Thyroid gland (tissue), 4 donors: ENCODE results near the gene RAB5B. TPM values are rescaled to one million over a fixed set of nuclear protein-coding genes. Genes with fewer than 3 reads are reported as not detected.

Experiments used
- DNase-seq, 2 donors: peaks; one replicate each; pipeline ENCODE4 v3.0.0-alpha.2; 2019
- H3K27ac ChIP-seq, 3 donors: fragments of 200-600 bp; sonication (generic); 1 replicate in 2 of 3; 2 replicates in 1 of 3; pipeline ENCODE4 v1.5.1; 2016 to 2019; ENCODE audit warnings: mild to moderate bottlenecking in 1 of 3, moderate library complexity in 1 of 3
- H3K27me3 ChIP-seq: fragments of 200-600 bp; sonication (generic); one replicate; pipeline ENCODE4 v1.5.1; 2019
- H3K36me3 ChIP-seq, 2 donors: fragments of 200-600 bp; sonication (generic); one replicate each; pipeline ENCODE4 v1.5.1; 2016 to 2019
- H3K4me1 ChIP-seq, 2 donors: fragments of 200-600 bp; sonication (generic); one replicate each; pipeline ENCODE4 v1.5.1; 2017 to 2019
- H3K4me3 ChIP-seq, 3 donors: fragments of 200-600 bp; sonication (generic); replicated peaks in 1 of 3; 1 replicate in 2 of 3; 2 replicates in 1 of 3; pipeline ENCODE4 v1.5.1; 2016; ENCODE audit warnings: mild to moderate bottlenecking in 1 of 3
- H3K9me3 ChIP-seq: fragments of 200-600 bp; sonication (generic); one replicate; pipeline ENCODE4 v1.5.1; 2017
- POLR2A ChIP-seq, 2 donors: fragments of 450-650 bp; IDR thresholded peaks; one replicate each; pipeline ENCODE4 v1.6.1; 2017; ENCODE audit warnings: antibody characterized with exemption in 2 of 2, mild to moderate bottlenecking in 2 of 2, moderate library complexity in 1 of 2
- WGBS, 2 donors: methylation state at CpG; one replicate each; pipeline ENCODE4 v1.1.5; 2017; 5-methylcytosine and 5-hydroxymethylcytosine counted together
- intact Hi-C: fragments of 100-400 bp; cut with DNase I; formaldehyde crosslinking; loops from one replicate; pipeline ENCODE4 v1.15.1; 2023
- total RNA-seq, 4 donors: library from RNA; depleted of rRNA; stranded (reverse); fragments of >200 nt; gene quantifications; one replicate each; pipeline ENCODE4 v1.2.3, GENCODE V29; 2016
- TF ChIP-seq, protein P1 (sequence below), 6 experiments: fragments of 200-600 bp in 3 of 6; fragments of 450-650 bp in 3 of 6; sonication (generic) in 3 of 6; IDR thresholded peaks; one replicate each; pipeline ENCODE4 v1.5.1; 2016 to 2019; ENCODE audit warnings: antibody characterized with exemption in 6 of 6, mild to moderate bottlenecking in 2 of 6, inconsistent platforms in 1 of 6, moderate library complexity in 1 of 6

RAB5B gene
- total RNA-seq, 4 donors from 2014 or later, result 104 to 119 (median 107) TPM

GRCh38 chr12:55991110-55991509 lies 17.2 kb downstream of the RAB5B start:
- Histone ChIP-seq H3K27me3 (no peaks in the 10 kb centered on the region), H3K4me1 (no peaks in the 10 kb centered on the region), H3K27ac (no peak overlapping the region), H3K9me3 (no peaks in the 10 kb centered on the region), H3K4me3 (no peak overlapping the region), H3K36me3 (peaks cover 60 to 73% of the 10 kb centered on the region in 2 donors)
- 88 to 90% methylated on average over 3 of the region's 3 CpGs for WGBS, 2 donors
- no peak for TF ChIP-seq POLR2A (IDR thresholded peaks at IDR 0.05)
- TF ChIP-seq, protein P1, sequence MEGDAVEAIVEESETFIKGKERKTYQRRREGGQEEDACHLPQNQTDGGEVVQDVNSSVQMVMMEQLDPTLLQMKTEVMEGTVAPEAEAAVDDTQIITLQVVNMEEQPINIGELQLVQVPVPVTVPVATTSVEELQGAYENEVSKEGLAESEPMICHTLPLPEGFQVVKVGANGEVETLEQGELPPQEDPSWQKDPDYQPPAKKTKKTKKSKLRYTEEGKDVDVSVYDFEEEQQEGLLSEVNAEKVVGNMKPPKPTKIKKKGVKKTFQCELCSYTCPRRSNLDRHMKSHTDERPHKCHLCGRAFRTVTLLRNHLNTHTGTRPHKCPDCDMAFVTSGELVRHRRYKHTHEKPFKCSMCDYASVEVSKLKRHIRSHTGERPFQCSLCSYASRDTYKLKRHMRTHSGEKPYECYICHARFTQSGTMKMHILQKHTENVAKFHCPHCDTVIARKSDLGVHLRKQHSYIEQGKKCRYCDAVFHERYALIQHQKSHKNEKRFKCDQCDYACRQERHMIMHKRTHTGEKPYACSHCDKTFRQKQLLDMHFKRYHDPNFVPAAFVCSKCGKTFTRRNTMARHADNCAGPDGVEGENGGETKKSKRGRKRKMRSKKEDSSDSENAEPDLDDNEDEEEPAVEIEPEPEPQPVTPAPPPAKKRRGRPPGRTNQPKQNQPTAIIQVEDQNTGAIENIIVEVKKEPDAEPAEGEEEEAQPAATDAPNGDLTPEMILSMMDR (IDR thresholded peaks at IDR 0.05), result no peak
- intact Hi-C loops, result loop anchor here (5.0 kb wide), 1 partner anchor 36 kb away; no protein-coding TSS in a partner anchor
- no peak for DNase-seq

DNA sequence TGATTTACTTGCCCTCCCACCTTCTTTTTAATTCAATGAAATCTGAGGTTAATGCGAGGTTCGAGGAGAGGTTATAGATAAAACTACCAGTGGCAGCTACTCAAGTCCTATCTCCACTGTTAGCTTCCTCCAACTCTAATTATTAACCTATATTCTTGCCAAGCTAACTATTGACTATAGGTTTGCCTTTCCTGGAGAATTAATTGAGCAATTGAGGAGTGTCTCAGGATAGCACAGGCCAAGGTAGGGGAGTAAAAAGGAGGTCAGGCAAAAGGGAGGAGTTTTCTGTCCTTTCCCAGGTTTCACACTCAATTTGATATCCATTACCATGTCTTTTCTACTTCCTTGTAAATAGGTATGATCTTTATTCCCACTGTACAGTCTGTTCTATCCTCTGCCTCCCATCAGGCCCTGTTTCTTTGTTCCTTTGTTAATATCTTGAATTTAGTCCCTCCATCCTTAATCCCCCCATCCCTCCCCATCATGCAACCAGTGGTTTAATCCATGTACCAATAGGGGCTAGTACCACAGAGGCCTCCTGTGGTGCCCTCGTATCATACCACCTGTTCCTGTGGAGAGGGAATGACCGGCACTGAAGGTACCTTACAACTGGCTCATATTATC lies 19.5 kb downstream of the RAB5B start:
- H3K36me3 ChIP-seq, result peaks cover 42 to 57% of the 10 kb centered on the region in 2 donors
- H3K27me3 ChIP-seq, result no peaks in the 10 kb centered on the region
- 89 to 91% methylated on average over 4 of the region's 4 CpGs for WGBS, 2 donors
- H3K4me1 ChIP-seq, result peaks cover 9% of the 10 kb centered on the region in 2 donors
- H3K4me3 ChIP-seq, result no peak overlapping the region
- TF ChIP-seq POLR2A (IDR thresholded peaks at IDR 0.05), result no peak
- TF ChIP-seq, protein P1 (IDR thresholded peaks at IDR 0.05), result no peak
- intact Hi-C loops, result loop anchor here (5.0 kb wide), 1 partner anchor 34 kb away; no protein-coding TSS in a partner anchor
- DNase-seq, result no peak
- H3K27ac ChIP-seq, result no peak overlapping the region
- no peaks in the 10 kb centered on the region for H3K9me3 ChIP-seq

DNA sequence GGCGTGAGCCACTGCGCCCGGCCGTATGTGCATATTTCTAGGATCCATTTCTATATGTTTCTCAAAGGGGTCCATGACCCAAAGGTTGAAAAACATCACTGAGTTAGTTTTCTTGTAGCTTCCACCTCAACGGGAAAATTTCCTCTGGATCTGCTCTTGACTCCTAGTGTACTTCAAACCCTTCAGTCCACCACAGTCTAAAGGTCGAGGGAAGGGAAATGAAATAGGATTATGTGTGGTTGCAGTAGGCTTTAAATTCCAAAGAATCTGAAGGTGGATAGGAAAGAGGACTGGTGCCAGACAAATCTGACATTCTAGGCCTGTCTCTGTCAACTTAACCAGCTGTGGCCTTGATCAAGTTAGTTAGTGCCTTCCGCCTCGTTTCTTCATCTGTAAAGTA lies 21.5 kb downstream of the RAB5B start:
- 87 to 89% methylated on average over 8 of the region's 8 CpGs for WGBS, 2 donors
- H3K36me3 ChIP-seq, result peaks cover 34 to 39% of the 10 kb centered on the region in 2 donors
- TF ChIP-seq POLR2A (IDR thresholded peaks at IDR 0.05), result no peak
- TF ChIP-seq, protein P1 (IDR thresholded peaks at IDR 0.05), result no peak
- no peaks in the 10 kb centered on the region for H3K9me3 ChIP-seq
- intact Hi-C loops, result no loop called here
- H3K27me3 ChIP-seq, result no peaks in the 10 kb centered on the region
- peaks cover 11 to 13% of the 10 kb centered on the region in 2 donors for H3K4me1 ChIP-seq
- DNase-seq, result no peak
- H3K27ac ChIP-seq, result no peak overlapping the region
- no peak overlapping the region for H3K4me3 ChIP-seq

- Histone ChIP-seq H3K27me3 (no peaks in the 10 kb centered on the region), H3K27ac (peak overlapping the region; percentile 65 to 83 (median 72)), H3K4me1 (peaks cover 11 to 13% of the 10 kb centered on the region in 2 donors), H3K9me3 (no peaks in the 10 kb centered on the region), H3K4me3 (peak overlapping the region; percentile 41 to 54 (median 51)), H3K36me3 (peaks cover 25 to 30% of the 10 kb centered on the region in 2 donors)
- TF ChIP-seq, protein P1 (IDR thresholded peaks at IDR 0.05), result peak; percentile 60 to 88 (median 86)
- TF ChIP-seq POLR2A (IDR thresholded peaks at IDR 0.05), result no peak
- intact Hi-C loops, result no loop called here
- WGBS, 2 donors, result 35 to 40% methylated on average over 14 of the region's 14 CpGs
- DNase-seq, result peak; percentile 57 to 64
Measured at GRCh38 chr12:55996201-55996714, 22.4 kb downstream of the RAB5B start.
